Activated CD4-positive, alpha-beta T cell treated with anti-CD3 and anti-CD28 coated beads for 36 hours (primary cell): Measurements from ENCODE around the gene ZNF689. TPM values are rescaled to one million over a fixed set of nuclear protein-coding genes. Genes with fewer than 3 reads are reported as not detected.
A peak's percentile ranks its signal among the peaks of the same experiment; 100 is the strongest.

Source experiments
- ATAC-seq: fragments of 200-7000 bp; cut with Tn5 transposase; one replicate; pipeline ENCODE4 v1.10.0; 2021; ENCODE audit warnings: mild to moderate bottlenecking, moderate library complexity
- CTCF ChIA-PET: fragments of 350-600 bp; sonication (Branson Sonifier 250); formaldehyde crosslinking; loops from one replicate; lab custom pipeline; 2021; ENCODE audit warnings: antibody characterized with exemption; lab: Charles Lee
- POLR2A ChIA-PET: fragments of 350-600 bp; sonication (Branson Sonifier 250); formaldehyde crosslinking; loops from one replicate; lab custom pipeline; 2021; ENCODE audit warnings: antibody characterized with exemption, inconsistent platforms; lab: Charles Lee
- DNase-seq: peaks from one replicate; pipeline ENCODE4 v3.0.0-alpha.2; 2020
- H3K27ac Mint-ChIP-seq: one replicate; pipeline ENCODE4 v1.8.0; 2021; ENCODE audit warnings: mixed read lengths
- H3K27me3 Mint-ChIP-seq: one replicate; pipeline ENCODE4 v1.8.0; 2021; ENCODE audit warnings: mixed read lengths
- H3K36me3 Mint-ChIP-seq: one replicate; pipeline ENCODE4 v1.8.0; 2021; ENCODE audit warnings: low read depth, mixed read lengths
- H3K4me1 Mint-ChIP-seq: one replicate; pipeline ENCODE4 v1.8.0; 2021; ENCODE audit warnings: mixed read lengths
- H3K4me3 Mint-ChIP-seq: one replicate; pipeline ENCODE4 v1.8.0; 2021; ENCODE audit warnings: mild to moderate bottlenecking, moderate library complexity, mixed read lengths
- H3K9me3 Mint-ChIP-seq: one replicate; pipeline ENCODE4 v1.8.0; 2021; ENCODE audit warnings: low read depth, mixed read lengths
- intact Hi-C, 2 experiments: fragments of 100-400 bp; cut with DNase I in 1 of 2; cut with micrococcal nuclease in 1 of 2; formaldehyde crosslinking; loops; one replicate each; pipeline versions ENCODE4 v1.14.2 to v1.15.1; 2022 to 2024; cut with DNase I, micrococcal nuclease
- total RNA-seq, 2 experiments: library from RNA; stranded (reverse); gene quantifications; one replicate each; pipeline ENCODE4 v1.2.3, GENCODE V29; 2021

The ZNF689 gene
- total RNA-seq = 10 to 100 TPM in 1 of 2 experiments, 1 to 10 TPM in 1; 9.0 to 10.7 TPM

GRCh38 chr16:30609926-30610839, at the start of gene ZNF689:
Gene ZNF689 (minus strand): TSS chr16:30610389. CDS start chr16:30610041, 348 bp downstream.
- ATAC-seq (peak; percentile 88), DNase-seq (peak; percentile 96)
- Mint-ChIP-seq H3K27ac (peak within 1 kb of the TSS; percentile 96), H3K4me3 (peak within 1 kb of the TSS; percentile 80), H3K36me3 (peaks cover 17% of the 10 kb centered on the region), H3K4me1 (peaks cover 19% of the 10 kb centered on the region), H3K9me3 (no peaks in the 10 kb centered on the region), H3K27me3 (no peaks in the 10 kb centered on the region)
- CTCF ChIA-PET = interaction anchor here (0.7 to 11.8 kb wide), 13 partner anchors 10 to 203 kb away, joined by 3 to 99 read pairs (median 3); partner anchors contain the start of genes DCTPP1, PRR14 and ZNF771
- POLR2A ChIA-PET = interaction anchor here (0.5 to 1.6 kb wide), 13 partner anchors 24 to 239 kb away, joined by 3 to 9 read pairs (median 4); partner anchors contain the start of genes DCTPP1, FBRS, ZNF688 and ZNF747
- intact Hi-C loops = loop anchor here in 1 of 2 experiments (1.0 to 10.0 kb wide), 12 partner anchors 24 to 543 kb away; partner anchors contain the start of genes ALDOA, DCTPP1, FBRS and MAPK3

DNA sequence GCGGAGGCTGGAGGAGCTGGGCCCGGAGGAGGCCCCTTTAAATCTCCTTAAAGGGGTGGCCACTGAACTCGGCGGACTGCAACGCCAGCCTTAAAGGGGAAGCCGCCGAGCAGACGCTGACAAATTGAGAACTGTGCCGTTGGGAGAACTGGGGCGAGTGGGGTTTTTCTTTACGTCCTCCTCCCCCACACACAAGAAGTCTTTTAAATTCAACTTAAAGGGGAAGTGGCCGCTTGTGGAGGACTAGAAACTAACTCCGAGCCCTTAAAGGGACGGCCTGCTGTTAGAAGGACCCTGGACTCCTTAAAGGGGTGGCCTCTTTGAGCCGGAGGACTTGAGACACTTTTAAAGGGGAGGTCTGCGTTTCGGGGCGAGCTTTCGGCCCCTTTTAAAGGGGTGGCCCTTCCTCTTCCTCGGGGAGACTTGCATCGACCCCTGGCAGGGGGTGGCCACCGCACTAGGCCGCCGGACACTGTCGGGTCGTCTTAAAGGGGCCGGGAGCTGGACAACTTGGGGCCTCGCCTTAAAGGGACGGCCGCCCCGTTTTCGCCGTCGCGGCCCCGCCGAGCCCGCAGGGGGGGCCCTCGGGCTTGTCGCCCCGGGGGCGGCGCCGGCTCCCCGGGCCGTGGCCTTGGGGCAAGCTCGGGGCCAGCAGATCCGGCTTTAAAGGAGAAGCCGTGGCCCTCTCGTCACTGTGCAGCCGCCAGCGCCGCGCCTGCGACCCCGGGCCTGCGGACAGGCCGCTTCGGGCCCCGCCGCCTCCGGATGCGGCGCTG, 48.7 kb upstream of the ZNF689 start:
- POLR2A ChIA-PET = interaction anchor here (0.6 to 2.4 kb wide), 13 partner anchors 8 to 593 kb away, joined by 4 to 15 read pairs (median 6); partner anchors contain the start of genes ALDOA, CFAP119, DCTPP1 and PHKG2
- H3K36me3 Mint-ChIP-seq = peaks cover 57% of the 10 kb centered on the region
- H3K27ac Mint-ChIP-seq = peak overlapping the region; percentile 99
- ATAC-seq (peak; percentile 33), DNase-seq (no peak)
- no peaks in the 10 kb centered on the region for H3K27me3 Mint-ChIP-seq
- H3K4me3 Mint-ChIP-seq = peak overlapping the region; percentile 89
- CTCF ChIA-PET = interaction anchor here (0.6 to 4.5 kb wide), 11 partner anchors 9 to 519 kb away, joined by 3 to 35 read pairs (median 4); partner anchors contain the start of genes DCTPP1, PRR14, SRCAP and ZNF689
- intact Hi-C loops = loop anchor here (1.0 to 5.0 kb wide), 28 partner anchors 9 to 1836 kb away; partner anchors contain the start of genes DCTPP1 (in 2 of the 2), PRR14 (in 2 of the 2), ALDOA (in 1 of the 2) and ATXN2L (in 1 of the 2)
- peaks cover 47% of the 10 kb centered on the region for H3K4me1 Mint-ChIP-seq
- H3K9me3 Mint-ChIP-seq = no peaks in the 10 kb centered on the region

DNA sequence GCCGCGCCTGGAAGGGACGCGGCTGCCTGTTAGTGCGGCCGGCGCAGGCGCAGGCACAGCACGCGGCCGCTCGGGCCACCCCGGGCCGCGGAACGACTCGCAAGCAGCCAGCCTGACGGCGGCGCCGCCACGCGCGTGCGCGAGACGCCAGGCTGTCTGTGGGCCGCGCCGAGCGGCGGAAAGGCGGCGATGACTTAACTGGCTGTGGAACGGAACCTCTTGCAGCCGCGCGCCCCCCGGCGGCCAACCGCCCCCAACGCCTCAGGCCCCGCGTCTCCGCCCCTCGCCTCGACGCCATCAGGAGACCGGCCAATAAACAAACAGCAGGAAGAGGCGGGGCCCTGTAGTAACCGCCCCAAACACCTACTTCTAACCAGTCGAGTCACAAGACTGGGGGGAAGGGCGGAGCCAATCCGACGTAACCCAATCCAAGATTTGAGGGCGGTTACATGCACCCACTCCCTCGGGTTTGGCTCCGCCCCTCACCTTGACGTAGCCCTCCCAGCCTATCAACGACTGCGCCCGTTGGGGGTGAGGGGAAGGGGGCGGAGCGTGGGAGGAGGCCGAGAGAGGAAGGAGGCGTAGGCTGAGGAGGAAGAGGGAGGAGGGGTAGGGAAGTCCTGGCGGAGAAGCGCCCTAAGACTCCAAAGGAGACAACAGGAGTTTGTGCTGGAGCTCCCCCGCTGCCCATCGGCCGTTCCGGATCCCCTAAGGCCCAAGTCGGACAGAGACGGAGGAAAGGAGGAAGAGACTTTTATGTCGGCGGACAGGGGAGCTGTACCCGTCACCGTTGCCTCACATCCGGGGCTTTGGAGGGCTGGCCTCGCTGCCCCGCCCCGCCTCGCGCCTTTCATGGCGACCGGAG, 47.9 kb upstream of the ZNF689 start, which contains the start of gene FBRS:
TSS of gene FBRS (plus strand) at position 566 of the 865 bp plus-strand sequence. CDS start 1,088 bp downstream, outside the sequence.
- peaks cover 51% of the 10 kb centered on the region for H3K36me3 Mint-ChIP-seq
- ChIA-PET POLR2A (interaction anchor here (0.6 to 2.4 kb wide), 12 partner anchors 8 to 593 kb away, joined by 4 to 15 read pairs (median 6); partner anchors contain the start of genes ALDOA, CFAP119, DCTPP1 and PHKG2), CTCF (interaction anchor here (0.5 to 4.5 kb wide), 10 partner anchors 8 to 518 kb away, joined by 3 to 35 read pairs (median 3); partner anchors contain the start of genes PRR14, SRCAP and ZNF689)

GRCh38 chr16:30656974-30657865, 47.0 kb upstream of the ZNF689 start:
- no peaks in the 10 kb centered on the region for H3K27me3 Mint-ChIP-seq
- CTCF ChIA-PET = interaction anchor here (0.7 to 0.9 kb wide), 3 partner anchors 28 to 39 kb away, joined by 3 to 4 read pairs (median 3); no protein-coding TSS in a partner anchor
- DNase-seq = no peak
- no peak for ATAC-seq
- H3K9me3 Mint-ChIP-seq = no peaks in the 10 kb centered on the region
- H3K27ac Mint-ChIP-seq = peak overlapping the region; percentile 76
- peaks cover 42% of the 10 kb centered on the region for H3K4me1 Mint-ChIP-seq
- peaks cover 53% of the 10 kb centered on the region for H3K36me3 Mint-ChIP-seq
- peak overlapping the region; percentile 74 for H3K4me3 Mint-ChIP-seq
- intact Hi-C loops = loop anchor here in 1 of 2 experiments (5.0 kb wide), 2 partner anchors 90 to 120 kb away; no protein-coding TSS in a partner anchor
- POLR2A ChIA-PET = interaction anchor here (0.8 to 1.7 kb wide), 2 partner anchors 23 to 40 kb away, joined by 4 to 6 read pairs; no protein-coding TSS in a partner anchor

More for the DNA sequence above, 47.9 kb upstream of the ZNF689 start, which contains the start of gene FBRS:
- Mint-ChIP-seq H3K27ac (peak within 1 kb of the TSS; percentile 99), H3K27me3 (no peaks in the 10 kb centered on the region), H3K4me1 (peaks cover 41% of the 10 kb centered on the region), H3K4me3 (peak within 1 kb of the TSS; percentile 89), H3K9me3 (no peaks in the 10 kb centered on the region)
- intact Hi-C loops = loop anchor here (1.0 to 5.0 kb wide), 28 partner anchors 8 to 1835 kb away; partner anchors contain the start of genes DCTPP1 (in 2 of the 2), PRR14 (in 2 of the 2), ALDOA (in 1 of the 2) and ATXN2L (in 1 of the 2)
- ATAC-seq = peak; percentile 79
- peak; percentile 100 for DNase-seq

GRCh38 chr16:30656388-30656787, 46.2 kb upstream of the ZNF689 start:
- no peaks in the 10 kb centered on the region for H3K9me3 Mint-ChIP-seq
- no peak overlapping the region for H3K4me3 Mint-ChIP-seq
- H3K27me3 Mint-ChIP-seq = no peaks in the 10 kb centered on the region
- H3K4me1 Mint-ChIP-seq = peaks cover 39% of the 10 kb centered on the region
- no peak overlapping the region for H3K27ac Mint-ChIP-seq
- ChIA-PET POLR2A (interaction anchor here (1.7 kb wide), 1 partner anchor 22 kb away, joined by 6 read pairs; no protein-coding TSS in a partner anchor), CTCF (no interaction called here)
- intact Hi-C loops = loop anchor here in 1 of 2 experiments (5.0 kb wide), 2 partner anchors 89 to 119 kb away; no protein-coding TSS in a partner anchor
- DNase-seq = no peak
- ATAC-seq = no peak
- H3K36me3 Mint-ChIP-seq = peaks cover 53% of the 10 kb centered on the region

DNA sequence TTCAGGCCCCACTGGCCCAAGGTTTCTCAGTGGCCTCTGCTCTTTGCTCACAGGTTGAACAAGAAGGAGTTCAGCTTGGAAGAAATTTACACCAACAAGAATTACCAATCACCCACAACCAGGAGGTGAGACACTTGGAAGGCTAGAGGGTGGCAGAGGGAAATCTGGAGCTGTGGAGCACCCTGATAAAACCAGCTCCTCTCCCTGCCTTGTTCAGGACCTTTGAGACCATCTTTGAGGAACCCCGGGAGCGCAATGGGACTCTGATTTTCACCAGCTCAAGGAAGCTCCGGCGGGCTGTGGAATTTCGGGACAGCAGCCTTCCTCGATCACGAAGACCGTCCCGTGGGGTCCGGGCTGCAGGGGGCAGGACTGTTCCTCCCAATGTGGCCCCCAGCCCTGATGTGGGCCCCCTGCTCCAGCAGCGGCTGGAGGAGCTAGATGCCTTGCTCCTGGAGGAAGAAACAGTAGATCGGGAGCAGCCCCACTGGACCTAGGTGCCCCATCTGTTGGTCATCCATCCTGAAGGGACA, 45.7 kb upstream of the ZNF689 start:
- H3K27ac Mint-ChIP-seq = no peak overlapping the region
- ATAC-seq = no peak

DNA sequence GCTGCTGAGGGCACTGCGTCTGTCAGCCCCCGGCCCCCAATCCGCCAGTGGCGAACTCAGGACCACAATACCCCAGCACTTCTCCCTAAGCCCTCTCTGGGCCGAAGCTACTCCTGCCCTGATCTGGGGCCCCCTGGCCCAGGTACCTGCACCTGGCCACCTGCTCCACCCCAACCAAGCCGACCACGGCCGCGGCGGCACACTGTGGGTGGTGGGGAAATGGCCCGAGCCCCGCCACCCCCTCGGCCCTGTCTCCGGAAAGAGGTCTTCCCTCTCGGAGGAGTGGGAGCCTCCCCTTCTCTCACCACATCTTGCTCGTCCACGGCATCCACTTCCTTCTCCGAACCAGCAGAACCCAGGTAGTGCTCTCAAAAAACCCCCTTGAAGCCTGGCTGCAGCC, 44.7 kb upstream of the ZNF689 start:
- no peak overlapping the region for H3K27ac Mint-ChIP-seq
- peaks cover 38% of the 10 kb centered on the region for H3K4me1 Mint-ChIP-seq
- intact Hi-C loops = loop anchor here in 1 of 2 experiments (5.0 kb wide), 2 partner anchors 88 to 118 kb away; no protein-coding TSS in a partner anchor
- CTCF ChIA-PET = interaction anchor here (0.6 kb wide), 1 partner anchor 39 kb away, joined by 3 read pairs; no protein-coding TSS in a partner anchor
- H3K36me3 Mint-ChIP-seq = peaks cover 43% of the 10 kb centered on the region
- no peak for ATAC-seq
- H3K27me3 Mint-ChIP-seq = no peaks in the 10 kb centered on the region
- H3K9me3 Mint-ChIP-seq = no peaks in the 10 kb centered on the region
- H3K4me3 Mint-ChIP-seq = no peak overlapping the region
- no peak for DNase-seq
- POLR2A ChIA-PET = no interaction called here

More for the DNA sequence above, 45.7 kb upstream of the ZNF689 start:
- DNase-seq = no peak
- Mint-ChIP-seq H3K9me3 (no peaks in the 10 kb centered on the region), H3K4me3 (no peak overlapping the region), H3K27me3 (no peaks in the 10 kb centered on the region), H3K4me1 (peaks cover 36% of the 10 kb centered on the region), H3K36me3 (peaks cover 49% of the 10 kb centered on the region)
- intact Hi-C loops = loop anchor here in 1 of 2 experiments (5.0 kb wide), 2 partner anchors 89 to 119 kb away; no protein-coding TSS in a partner anchor
- ChIA-PET CTCF (no interaction called here), POLR2A (interaction anchor here (1.7 kb wide), 1 partner anchor 22 kb away, joined by 6 read pairs; no protein-coding TSS in a partner anchor)

GRCh38 chr16:30652718-30653117, 42.5 kb upstream of the ZNF689 start:
- H3K36me3 Mint-ChIP-seq = peaks cover 43% of the 10 kb centered on the region
- peak overlapping the region; percentile 86 for H3K27ac Mint-ChIP-seq
- peak overlapping the region; percentile 95 for H3K4me3 Mint-ChIP-seq
- CTCF ChIA-PET = interaction anchor here (0.6 to 0.8 kb wide), 2 partner anchors 9 to 11 kb away, joined by 3 read pairs; no protein-coding TSS in a partner anchor
- peaks cover 38% of the 10 kb centered on the region for H3K4me1 Mint-ChIP-seq
- ATAC-seq (no peak), DNase-seq (no peak)
- intact Hi-C loops = no loop called here
- POLR2A ChIA-PET = no interaction called here
- H3K27me3 Mint-ChIP-seq = no peaks in the 10 kb centered on the region
- no peaks in the 10 kb centered on the region for H3K9me3 Mint-ChIP-seq
